ENCODE results near the gene TTC32. TPM values are rescaled to one million over a fixed set of nuclear protein-coding genes. Genes with fewer than 3 reads are reported as not detected.
A peak's percentile ranks its signal among the peaks of the same experiment; 100 is the strongest.

TTC32 gene
- total RNA-seq, 4 donors from 2014 or later: 15.2 to 30.5 (median 21.4) TPM

- Histone ChIP-seq H3K9me3 (no peaks in the 10 kb centered on the region), H3K36me3 (no peaks in the 10 kb centered on the region), H3K4me3 (no peak overlapping the region), H3K27me3 (no peaks in the 10 kb centered on the region), H3K27ac (no peak overlapping the region), H3K4me1 (no peaks in the 10 kb centered on the region)
- TF ChIP-seq CTCF (IDR thresholded peaks at IDR 0.05) (no peak), POLR2A (IDR thresholded peaks at IDR 0.05) (no peak)
- DNase-seq: no peak
Observed at GRCh38 chr2:19857806-19858205, 44.0 kb downstream of the TTC32 start.

DNA sequence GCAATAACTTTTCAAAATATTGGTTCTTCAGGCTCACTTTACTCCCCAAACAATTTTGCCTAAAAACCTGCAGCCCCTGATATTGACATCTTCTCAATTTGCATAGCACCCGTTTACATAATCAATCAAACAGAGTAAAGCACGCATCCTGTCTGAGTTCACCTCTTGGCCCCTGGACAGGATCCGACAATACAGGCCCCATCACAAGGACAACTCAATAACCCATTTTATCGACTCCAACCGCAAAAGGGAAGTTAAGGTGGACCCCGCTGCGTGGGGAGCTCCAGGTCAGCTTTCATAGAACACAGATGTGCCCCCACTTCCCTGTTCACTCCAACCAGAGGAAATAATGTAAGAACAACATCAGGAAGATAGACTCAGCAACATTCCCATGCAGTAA lies 44.7 kb downstream of the TTC32 start:
- Histone ChIP-seq H3K4me1 (no peaks in the 10 kb centered on the region), H3K36me3 (no peaks in the 10 kb centered on the region), H3K27ac (no peak overlapping the region), H3K4me3 (no peak overlapping the region), H3K9me3 (no peaks in the 10 kb centered on the region), H3K27me3 (no peaks in the 10 kb centered on the region)
- TF ChIP-seq CTCF (IDR thresholded peaks at IDR 0.05) (no peak), POLR2A (IDR thresholded peaks at IDR 0.05) (no peak)
- no peak for DNase-seq

DNA sequence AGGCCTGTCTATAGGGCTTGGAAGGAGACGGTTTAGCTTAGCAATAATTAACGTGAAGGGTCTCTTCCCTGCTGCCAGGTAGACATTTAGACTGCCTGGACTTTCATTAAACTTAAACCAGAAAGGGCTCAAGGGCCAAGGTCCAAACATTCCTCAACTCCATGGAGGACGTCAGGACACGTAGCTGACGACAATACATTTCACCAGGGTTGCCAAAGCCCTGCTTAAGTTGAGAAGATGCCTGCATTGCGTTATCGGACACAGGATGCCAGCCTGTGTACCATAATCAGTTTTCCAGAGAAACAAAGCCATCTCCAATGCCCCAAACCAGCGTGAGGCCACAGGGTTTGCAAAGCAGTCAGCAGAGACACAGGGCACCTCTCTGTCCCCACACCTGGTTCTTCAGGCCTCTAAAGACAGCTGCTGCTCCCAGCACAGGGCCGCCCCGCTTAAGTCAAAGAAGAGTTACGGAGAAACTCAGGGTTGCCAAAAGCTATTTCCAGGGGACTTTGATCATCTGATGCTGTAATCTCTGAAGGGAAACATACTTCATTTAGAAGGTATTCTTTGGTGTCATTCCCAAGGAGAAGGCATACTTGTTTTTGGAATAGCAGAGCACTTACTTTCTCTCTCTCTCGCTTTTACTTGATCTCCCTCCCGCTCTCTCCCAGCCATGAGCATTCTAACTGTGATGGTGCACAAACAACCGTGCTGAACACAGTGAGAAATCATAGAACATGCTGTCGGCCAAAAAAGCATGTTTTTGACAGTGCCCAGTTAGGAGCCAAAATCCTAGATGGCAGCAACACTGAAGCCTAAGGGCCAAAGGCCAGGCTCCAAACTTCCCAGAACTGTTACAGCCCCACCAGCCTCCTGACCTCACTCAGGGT lies 46.0 kb downstream of the TTC32 start:
- TF ChIP-seq CTCF (IDR thresholded peaks at IDR 0.05): no peak
- Histone ChIP-seq H3K4me3 (no peak overlapping the region), H3K36me3 (no peaks in the 10 kb centered on the region), H3K27me3 (no peaks in the 10 kb centered on the region), H3K4me1 (no peaks in the 10 kb centered on the region), H3K9me3 (no peaks in the 10 kb centered on the region), H3K27ac (peak overlapping the region in 1 of 4 donors; percentile 18)
- DNase-seq: no peak

GRCh38 chr2:19854596-19855541 lies 46.9 kb downstream of the TTC32 start:
- no peak for DNase-seq
- Histone ChIP-seq H3K27me3 (no peaks in the 10 kb centered on the region), H3K4me3 (no peak overlapping the region), H3K36me3 (no peaks in the 10 kb centered on the region), H3K9me3 (no peaks in the 10 kb centered on the region), H3K4me1 (no peaks in the 10 kb centered on the region), H3K27ac (no peak overlapping the region)
- TF ChIP-seq POLR2A (IDR thresholded peaks at IDR 0.05) (no peak), CTCF (IDR thresholded peaks at IDR 0.05) (no peak)

- Histone ChIP-seq H3K27me3 (no peaks in the 10 kb centered on the region), H3K27ac (no peak overlapping the region), H3K4me1 (no peaks in the 10 kb centered on the region), H3K9me3 (no peaks in the 10 kb centered on the region), H3K36me3 (no peaks in the 10 kb centered on the region), H3K4me3 (no peak overlapping the region)
- TF ChIP-seq CTCF (IDR thresholded peaks at IDR 0.05): no peak
- TF ChIP-seq POLR2A (IDR thresholded peaks at IDR 0.05): no peak
- no peak for DNase-seq
Observed at GRCh38 chr2:19851116-19851695, 50.6 kb downstream of the TTC32 start.
